Measurements from ENCODE around the gene SSX2IP. TPM values are rescaled to one million over a fixed set of nuclear protein-coding genes. Genes with fewer than 3 reads are reported as not detected.
"Not testable (repeated sequence)": the region's sequence is repeated elsewhere in the genome, so short reads cannot be mapped to it uniquely, and the experiment has no call there.

The SSX2IP gene
- total RNA-seq, 6 experiments from 2014 or later: 78.3 to 128 (median 121) TPM

DNA sequence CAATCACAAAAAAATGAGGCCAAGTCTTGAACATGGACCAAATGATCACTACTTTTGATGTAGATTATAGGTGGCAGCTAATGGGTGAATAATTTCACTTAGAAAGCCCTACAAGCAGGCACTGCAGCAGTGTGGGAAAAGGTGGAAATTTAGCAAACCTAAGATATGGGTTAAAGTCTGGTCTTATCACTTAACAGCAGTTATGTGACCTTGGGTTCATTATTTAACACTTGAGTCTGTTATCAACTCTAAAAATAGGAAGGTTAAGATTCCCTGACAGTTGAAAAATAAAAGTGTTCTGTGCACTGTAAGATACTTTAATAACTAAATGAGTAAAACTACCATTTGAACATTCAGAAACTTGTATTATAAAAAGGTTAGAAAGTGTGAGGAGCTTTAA is 47.5 kb downstream of the SSX2IP start:
- no peaks in the 10 kb centered on the region for H3K9me3 Mint-ChIP-seq
- peaks cover 34% of the 10 kb centered on the region for H3K36me3 Mint-ChIP-seq (ENCODE audit: low read depth)
- no peaks in the 10 kb centered on the region for H3K27me3 Mint-ChIP-seq (ENCODE audit: insufficient read depth)
- DNase-seq: no peak
- TF ChIP-seq, protein P1, sequence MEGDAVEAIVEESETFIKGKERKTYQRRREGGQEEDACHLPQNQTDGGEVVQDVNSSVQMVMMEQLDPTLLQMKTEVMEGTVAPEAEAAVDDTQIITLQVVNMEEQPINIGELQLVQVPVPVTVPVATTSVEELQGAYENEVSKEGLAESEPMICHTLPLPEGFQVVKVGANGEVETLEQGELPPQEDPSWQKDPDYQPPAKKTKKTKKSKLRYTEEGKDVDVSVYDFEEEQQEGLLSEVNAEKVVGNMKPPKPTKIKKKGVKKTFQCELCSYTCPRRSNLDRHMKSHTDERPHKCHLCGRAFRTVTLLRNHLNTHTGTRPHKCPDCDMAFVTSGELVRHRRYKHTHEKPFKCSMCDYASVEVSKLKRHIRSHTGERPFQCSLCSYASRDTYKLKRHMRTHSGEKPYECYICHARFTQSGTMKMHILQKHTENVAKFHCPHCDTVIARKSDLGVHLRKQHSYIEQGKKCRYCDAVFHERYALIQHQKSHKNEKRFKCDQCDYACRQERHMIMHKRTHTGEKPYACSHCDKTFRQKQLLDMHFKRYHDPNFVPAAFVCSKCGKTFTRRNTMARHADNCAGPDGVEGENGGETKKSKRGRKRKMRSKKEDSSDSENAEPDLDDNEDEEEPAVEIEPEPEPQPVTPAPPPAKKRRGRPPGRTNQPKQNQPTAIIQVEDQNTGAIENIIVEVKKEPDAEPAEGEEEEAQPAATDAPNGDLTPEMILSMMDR (IDR thresholded peaks at IDR 0.05): no peak
- H3K27ac Mint-ChIP-seq: no peak overlapping the region
- H3K4me3 Mint-ChIP-seq: no peak overlapping the region
- H3K4me1 Mint-ChIP-seq (ENCODE audit: low read depth): peaks cover 9% of the 10 kb centered on the region

DNA sequence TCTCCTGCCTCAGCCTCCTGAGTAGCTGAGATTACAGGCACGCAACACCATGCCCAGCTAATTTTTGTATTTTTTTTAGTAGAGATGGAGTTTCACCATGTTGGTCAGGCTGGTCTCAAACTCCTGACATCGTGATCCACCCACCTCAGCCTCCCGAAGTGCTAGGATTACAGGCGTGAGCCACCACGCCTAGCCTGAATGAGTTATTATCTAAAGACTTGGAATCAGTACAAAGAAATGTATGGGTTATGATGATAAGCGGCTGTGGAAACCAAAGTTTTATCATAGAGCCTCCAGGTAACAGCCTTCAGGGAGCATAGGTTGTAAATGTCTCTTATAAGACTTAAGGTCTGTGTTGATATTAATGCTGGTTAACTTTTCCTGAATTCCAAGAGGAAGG is 50.5 kb downstream of the SSX2IP start:
- not testable (repeated sequence) for H3K4me1 Mint-ChIP-seq (ENCODE audit: low read depth); H3K27ac Mint-ChIP-seq; H3K27me3 Mint-ChIP-seq (ENCODE audit: insufficient read depth); DNase-seq; H3K9me3 Mint-ChIP-seq; H3K4me3 Mint-ChIP-seq
- H3K36me3 Mint-ChIP-seq (ENCODE audit: low read depth): peaks cover 28% of the 10 kb centered on the region

DNA sequence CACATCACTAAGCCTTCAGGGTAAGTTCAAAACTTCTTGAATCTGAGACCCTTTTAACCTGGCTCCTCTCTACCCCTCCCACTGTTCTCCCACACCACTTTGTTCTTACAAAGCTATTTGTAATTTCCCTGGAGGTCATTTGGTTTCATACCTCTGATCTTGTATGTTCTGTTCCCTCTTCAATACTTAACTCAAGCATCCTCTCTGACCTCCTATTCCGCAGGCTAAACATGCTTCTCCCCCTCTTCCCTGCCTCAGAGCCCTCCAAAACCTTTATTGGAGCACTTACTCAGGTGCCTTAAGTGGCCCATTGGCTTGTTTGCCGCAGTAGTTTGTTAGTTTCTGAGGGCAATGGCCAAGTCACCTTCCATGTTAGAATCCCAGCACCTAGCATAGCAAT is 54.8 kb downstream of the SSX2IP start:
- Mint-ChIP-seq H3K36me3 (ENCODE audit: low read depth) (peaks cover 8% of the 10 kb centered on the region), H3K27me3 (ENCODE audit: insufficient read depth) (peaks cover 2% of the 10 kb centered on the region; the same call in 1 of the 2 replicates), H3K9me3 (peaks cover 8% of the 10 kb centered on the region), H3K4me3 (no peak overlapping the region), H3K4me1 (ENCODE audit: low read depth) (peaks cover 28% of the 10 kb centered on the region), H3K27ac (no peak overlapping the region)
- TF ChIP-seq, protein P1 (IDR thresholded peaks at IDR 0.05): no peak
- no peak for DNase-seq

DNA sequence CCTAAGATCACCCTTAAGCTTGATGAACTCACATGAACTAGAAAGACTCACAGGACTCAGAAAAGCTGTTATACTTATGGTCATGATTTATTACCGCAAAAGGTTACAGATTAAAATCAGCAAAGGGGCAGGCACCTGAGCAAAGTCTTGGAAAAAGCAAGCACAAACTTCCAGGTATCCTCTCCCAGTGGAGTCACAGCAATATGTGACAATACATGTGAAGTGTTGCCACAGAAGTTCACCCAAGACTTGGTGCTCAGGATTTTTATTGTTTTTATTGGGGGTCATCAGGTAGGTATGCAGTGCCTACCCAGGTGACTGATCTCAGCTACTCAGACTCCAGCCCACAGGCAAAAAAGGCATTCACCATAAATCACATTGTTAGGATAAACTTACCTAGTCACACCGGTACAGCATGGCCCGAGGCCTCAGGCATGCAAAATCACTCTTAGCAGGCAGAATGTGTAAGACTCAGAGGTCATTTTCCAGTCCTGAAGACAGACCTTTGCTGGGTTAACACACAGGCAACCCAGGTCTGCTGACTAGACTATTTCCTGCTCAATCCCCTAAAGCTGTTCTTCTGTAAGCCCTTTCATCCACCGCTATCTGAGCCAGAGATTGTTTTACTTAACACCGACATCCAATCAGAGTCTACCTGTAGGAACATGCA is 55.6 kb downstream of the SSX2IP start:
- peaks cover 8% of the 10 kb centered on the region for H3K36me3 Mint-ChIP-seq (ENCODE audit: low read depth)
- H3K4me1 Mint-ChIP-seq (ENCODE audit: low read depth): peaks cover 28% of the 10 kb centered on the region

DNA sequence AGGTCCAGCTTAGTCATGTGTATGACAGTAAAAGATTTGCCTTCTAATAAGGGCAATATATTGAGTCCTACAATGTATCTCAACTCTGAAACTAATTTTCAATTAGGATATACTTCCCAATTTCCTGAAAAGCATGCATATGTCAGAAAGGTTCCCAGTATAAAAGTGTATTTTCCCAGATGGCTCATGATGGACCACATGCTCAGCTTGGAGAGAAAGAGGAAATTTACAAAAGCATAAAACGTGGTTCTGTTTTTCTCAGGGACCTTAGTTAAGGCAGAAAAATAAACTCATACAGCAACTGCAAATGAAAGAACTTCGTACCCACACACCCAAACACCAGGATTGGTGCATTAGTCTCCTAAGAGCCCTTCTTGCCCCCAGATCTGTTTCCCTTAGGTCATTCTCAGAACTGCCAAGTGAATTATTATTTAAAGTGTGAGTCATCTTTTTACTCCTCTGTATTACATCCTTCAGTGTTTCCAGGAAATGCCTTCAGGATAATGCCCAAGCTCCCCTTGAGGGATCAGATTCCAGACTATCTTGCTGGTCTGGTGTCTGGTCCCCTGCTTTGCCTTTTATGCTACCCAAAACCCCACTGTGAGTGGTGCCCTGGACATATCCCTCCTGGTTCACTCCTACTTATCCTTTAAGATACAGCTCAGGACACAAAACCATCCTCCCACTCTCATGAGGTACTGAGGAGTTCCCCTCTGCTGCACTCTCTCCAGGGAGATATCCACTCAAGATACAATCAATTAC is 57.4 kb downstream of the SSX2IP start:
- peak; percentile 59 for DNase-seq
- H3K36me3 Mint-ChIP-seq (ENCODE audit: low read depth): peaks cover 8% of the 10 kb centered on the region
- peaks cover 8% of the 10 kb centered on the region for H3K9me3 Mint-ChIP-seq
- TF ChIP-seq, protein P1 (IDR thresholded peaks at IDR 0.05): no peak
- 0 out of 2 replicates have a peak overlapping the region, but pooled peaks have one; percentile 13 for H3K4me3 Mint-ChIP-seq
- H3K27me3 Mint-ChIP-seq (ENCODE audit: insufficient read depth): peaks cover 2% of the 10 kb centered on the region; the same call in 1 of the 2 replicates
- peaks cover 28% of the 10 kb centered on the region for H3K4me1 Mint-ChIP-seq (ENCODE audit: low read depth)
- H3K27ac Mint-ChIP-seq: peak overlapping the region; percentile 70

More for the DNA sequence above, 55.6 kb downstream of the SSX2IP start:
- Mint-ChIP-seq H3K4me3 (no peak overlapping the region), H3K9me3 (peaks cover 8% of the 10 kb centered on the region), H3K27ac (no peak overlapping the region), H3K27me3 (ENCODE audit: insufficient read depth) (peaks cover 2% of the 10 kb centered on the region; the same call in 1 of the 2 replicates)
- DNase-seq: no peak
- TF ChIP-seq, protein P1 (IDR thresholded peaks at IDR 0.05): no peak

DNA sequence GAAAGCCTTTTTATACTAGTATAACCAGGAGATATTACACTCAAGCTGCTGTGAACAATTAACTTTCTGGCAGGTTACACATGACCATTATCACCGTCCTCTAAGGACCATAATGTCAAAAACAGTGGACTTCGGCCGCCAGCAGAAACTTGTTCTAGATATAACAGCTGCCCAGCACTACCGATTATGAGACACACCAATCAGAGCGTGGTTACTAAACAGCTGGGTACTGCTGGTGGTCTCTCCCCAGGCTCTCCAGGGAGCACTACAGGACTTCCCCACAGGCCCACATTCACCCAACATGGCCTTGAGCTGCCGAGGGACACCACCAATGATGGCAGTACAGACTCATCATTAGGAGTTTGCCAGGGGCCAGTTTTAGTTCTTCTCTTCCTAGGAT is 58.1 kb downstream of the SSX2IP start:
- no peak for DNase-seq
- Mint-ChIP-seq H3K27ac (no peak overlapping the region), H3K4me1 (ENCODE audit: low read depth) (peaks cover 28% of the 10 kb centered on the region), H3K9me3 (peaks cover 8% of the 10 kb centered on the region), H3K36me3 (ENCODE audit: low read depth) (peaks cover 8% of the 10 kb centered on the region), H3K27me3 (ENCODE audit: insufficient read depth) (peaks cover 2% of the 10 kb centered on the region; the same call in 1 of the 2 replicates), H3K4me3 (no peak overlapping the region)
- TF ChIP-seq, protein P1 (IDR thresholded peaks at IDR 0.05): no peak
